Suppressor macrophage (primary cell): ENCODE data around the gene SP4.
A peak's percentile ranks its signal among the peaks of the same experiment; 100 is the strongest.

Experiments used
- DNase-seq, 4 experiments: peaks; one replicate each; pipeline ENCODE4 v3.0.0-alpha.2; 2020 to 2022
- total RNA-seq, 17 experiments: gene quantifications; one replicate each; lab custom pipeline; 2026; ENCODE audit warnings: mixed read lengths in 6 of 17, inconsistent platforms in 3 of 17; lab: John Stamatoyannopoulos, UW

Gene SP4
- 6.9 to 16.0 (median 10.3) reads per million in 17 experiments for total RNA-seq

- peak; percentile 96 to 98 (median 97) for DNase-seq
Measured at GRCh38 chr7:21427871-21428658, at the start of gene SP4. Gene SP4, plus strand, starts transcription at chr7:21428083. Its CDS starts 169 bp downstream, at chr7:21428252.

GRCh38 chr7:21383227-21384220, 44.4 kb upstream of the SP4 start:
- no peak for DNase-seq

- DNase-seq, result no peak
Measured at GRCh38 chr7:21393937-21394336, 33.9 kb upstream of the SP4 start.

GRCh38 chr7:21401944-21402343, 25.9 kb upstream of the SP4 start:
- DNase-seq, result no peak

- DNase-seq, result no peak
Measured at GRCh38 chr7:21407796-21408480, 19.9 kb upstream of the SP4 start.

- DNase-seq, result no peak
Measured at GRCh38 chr7:21408481-21408820, 19.4 kb upstream of the SP4 start.

GRCh38 chr7:21412410-21412851, 15.5 kb upstream of the SP4 start:
- DNase-seq, result no peak

- DNase-seq, result no peak
Measured at GRCh38 chr7:21412957-21413356, 14.9 kb upstream of the SP4 start.

- no peak for DNase-seq
Measured at GRCh38 chr7:21413502-21413901, 14.4 kb upstream of the SP4 start.

- no peak for DNase-seq
Measured at GRCh38 chr7:21414795-21415393, 13.0 kb upstream of the SP4 start.

GRCh38 chr7:21417647-21418046, 10.2 kb upstream of the SP4 start:
- no peak for DNase-seq

- no peak for DNase-seq
Measured at GRCh38 chr7:21422751-21423150, 5.1 kb upstream of the SP4 start.

GRCh38 chr7:21425290-21425689, 2.6 kb upstream of the SP4 start:
- no peak for DNase-seq

- peak; percentile 25 to 59 (median 34) for DNase-seq
Measured at GRCh38 chr7:21426286-21427181, 1.3 kb upstream of the SP4 start.

GRCh38 chr7:21427182-21427870, 557 bp upstream of the SP4 start:
- peak; percentile 99 to 100 (median 99) for DNase-seq

- no peak for DNase-seq
Measured at GRCh38 chr7:21428659-21428941, 717 bp downstream of the SP4 start.

- DNase-seq, result no peak
Measured at GRCh38 chr7:21429021-21429420, 1.1 kb downstream of the SP4 start.

GRCh38 chr7:21429786-21430574, 2.1 kb downstream of the SP4 start:
- DNase-seq, result no peak

GRCh38 chr7:21430575-21430954, 2.7 kb downstream of the SP4 start:
- no peak for DNase-seq
